Hematopoietic multipotent progenitor cell treated with erythropoietin and hydrocortisone succinate and interleukin-3 and kit ligand, for 17 days (in vitro differentiated cells): Measurements from ENCODE around the gene PRMT3.
A peak's percentile ranks its signal among the peaks of the same experiment; 100 is the strongest.
"Not testable (repeated sequence)": the region's sequence is repeated elsewhere in the genome, so short reads cannot be mapped to it uniquely, and the experiment has no call there.

Experiments used
- DNase-seq: peaks from one replicate; pipeline ENCODE4 v3.0.0-alpha.2; 2015; ENCODE audit warnings: low spot score

Gene PRMT3

GRCh38 chr11:20374741-20375300, 12.7 kb upstream of the PRMT3 start:
- DNase-seq, result no peak

GRCh38 chr11:20376162-20376730, 11.3 kb upstream of the PRMT3 start:
- no peak for DNase-seq

DNA sequence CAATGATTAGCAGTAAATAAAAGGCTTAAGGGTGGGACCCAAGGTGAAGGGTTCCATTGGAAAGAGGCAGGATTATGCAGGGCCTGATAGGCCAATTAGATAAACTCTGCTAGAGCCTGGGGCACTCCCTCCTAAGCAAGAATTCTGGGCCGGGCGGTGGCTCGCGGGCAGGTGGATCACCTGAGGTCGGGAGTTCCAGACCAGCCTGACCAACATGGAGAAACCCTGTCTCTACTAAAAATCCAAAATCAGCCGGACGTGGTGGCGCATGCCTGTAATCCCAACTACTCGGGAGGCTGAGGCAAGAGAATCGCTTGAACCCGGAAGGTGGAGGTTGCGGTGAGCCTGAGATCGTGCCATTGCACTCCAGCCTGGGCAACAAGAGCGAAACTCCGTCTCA, 1.5 kb upstream of the PRMT3 start:
- not testable (repeated sequence) for DNase-seq

DNA sequence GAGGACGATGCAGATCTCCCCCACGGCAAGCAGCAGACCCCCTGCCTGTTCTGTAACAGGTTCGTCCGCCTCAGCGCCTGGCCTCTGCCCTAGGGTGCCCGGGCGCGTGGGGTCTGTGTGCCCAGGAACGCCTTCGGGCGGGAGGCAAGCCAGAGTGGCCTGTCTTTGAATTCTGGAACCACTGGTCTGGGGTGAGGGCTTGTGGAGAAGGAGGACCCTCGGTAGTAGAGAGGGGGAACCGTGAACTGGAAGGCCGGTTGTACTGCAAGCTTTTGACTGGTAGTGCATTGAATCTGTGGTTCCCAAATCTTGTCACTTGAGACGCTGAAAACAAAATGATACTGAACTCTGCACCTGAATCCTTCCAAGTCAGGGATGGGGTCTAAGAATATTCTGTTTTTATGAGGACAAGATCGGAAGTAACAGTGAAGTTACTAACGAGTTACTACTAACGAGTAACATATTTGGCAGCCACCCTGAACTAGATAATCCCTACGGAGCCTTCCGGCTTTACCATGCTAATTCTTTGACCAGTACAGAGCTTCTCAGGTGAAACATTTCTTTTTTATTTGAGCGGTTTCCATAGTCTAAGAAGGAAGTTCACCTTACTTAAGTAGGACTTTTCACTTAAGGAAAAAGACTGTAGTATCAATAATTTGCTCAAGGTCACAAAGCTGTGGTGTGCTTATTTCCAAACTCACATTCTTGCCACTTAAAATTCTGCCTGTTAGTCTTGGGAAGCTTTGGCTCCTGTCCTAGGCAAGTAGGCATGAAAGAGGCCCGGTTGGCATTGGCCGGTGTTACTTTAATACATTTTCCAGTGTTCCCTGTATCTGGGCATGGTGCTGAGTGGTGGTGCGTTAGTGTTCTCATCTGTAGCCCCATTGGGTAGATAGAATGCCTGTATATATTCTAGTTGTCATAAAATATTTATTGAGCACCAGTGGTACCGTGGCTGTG, 860 bp downstream of the PRMT3 start:
- peak; percentile 42 for DNase-seq

GRCh38 chr11:20397281-20397680, 9.8 kb downstream of the PRMT3 start:
- DNase-seq, result peak; percentile 75

- DNase-seq, result no peak
These were observed 12.0 kb downstream of the PRMT3 start for GRCh38 chr11:20399498-20399897.

DNA sequence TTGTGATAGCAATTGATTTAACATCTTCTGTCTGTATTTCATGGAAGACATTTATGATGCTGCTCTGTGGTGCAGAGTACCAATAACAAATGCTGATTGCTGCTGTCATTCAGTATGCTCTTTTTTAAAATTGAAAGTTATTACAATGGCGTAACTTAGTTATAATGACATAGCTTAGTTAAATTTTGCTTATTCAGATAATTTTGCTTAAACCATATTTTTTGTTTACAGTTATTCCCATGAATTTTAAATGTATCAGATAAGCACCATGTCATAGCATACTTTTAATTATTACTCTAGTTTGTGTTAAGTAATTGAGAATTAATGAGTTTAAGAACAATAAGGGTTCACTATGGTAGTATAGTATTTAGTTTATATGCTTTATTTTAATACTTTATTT, 15.5 kb downstream of the PRMT3 start:
- no peak for DNase-seq

GRCh38 chr11:20406484-20406883, 19.0 kb downstream of the PRMT3 start:
- DNase-seq, result no peak

GRCh38 chr11:20407344-20407743, 19.8 kb downstream of the PRMT3 start:
- no peak for DNase-seq

DNA sequence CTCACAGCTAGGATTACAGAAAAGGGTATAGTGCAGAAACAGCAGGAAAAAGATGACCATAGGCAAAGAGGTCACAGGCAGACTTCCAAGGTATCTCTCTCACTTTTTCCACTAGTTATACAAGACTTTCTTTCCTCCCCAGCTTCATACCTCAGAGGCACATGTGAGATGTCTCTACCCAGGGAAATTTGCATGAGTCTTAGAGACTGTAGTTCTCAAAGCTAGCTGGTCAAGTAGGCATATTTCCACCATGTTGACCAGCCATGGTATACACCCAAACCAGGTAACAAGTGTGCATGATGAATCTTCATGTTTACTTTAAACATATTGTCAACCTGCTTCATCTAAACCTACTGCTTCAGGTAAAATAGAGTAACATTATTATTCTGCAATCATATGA, 27.9 kb downstream of the PRMT3 start:
- DNase-seq, result no peak

- DNase-seq, result no peak
These were observed 30.3 kb downstream of the PRMT3 start for GRCh38 chr11:20417771-20418170.

GRCh38 chr11:20421946-20422345, 34.4 kb downstream of the PRMT3 start:
- no peak for DNase-seq

- no peak for DNase-seq
These were observed 41.7 kb downstream of the PRMT3 start for GRCh38 chr11:20429216-20429615.

GRCh38 chr11:20438637-20439036, 51.1 kb downstream of the PRMT3 start:
- no peak for DNase-seq

GRCh38 chr11:20443596-20443995, 56.1 kb downstream of the PRMT3 start:
- DNase-seq, result peak; percentile 79

DNA sequence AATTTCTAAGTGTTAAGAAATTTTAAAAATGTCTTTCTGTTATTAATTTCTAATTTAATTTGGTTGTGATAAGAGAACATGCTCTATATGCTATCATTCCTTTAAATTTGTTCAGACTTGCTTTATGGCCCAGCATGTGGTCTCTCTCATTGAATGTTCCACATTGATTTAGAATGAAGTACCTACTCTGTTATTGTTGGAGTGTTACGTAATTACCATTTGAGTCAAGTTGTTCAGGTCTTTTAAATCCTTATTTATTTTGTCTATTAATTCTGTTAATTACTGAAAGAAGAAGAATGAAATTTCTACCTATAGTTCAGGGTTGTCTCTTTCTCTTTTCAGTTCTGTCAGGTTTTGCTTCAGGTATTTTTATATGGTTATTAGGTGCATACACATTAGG, 57.0 kb downstream of the PRMT3 start:
- no peak for DNase-seq

- no peak for DNase-seq
These were observed 61.3 kb downstream of the PRMT3 start for GRCh38 chr11:20448834-20449233.

DNA sequence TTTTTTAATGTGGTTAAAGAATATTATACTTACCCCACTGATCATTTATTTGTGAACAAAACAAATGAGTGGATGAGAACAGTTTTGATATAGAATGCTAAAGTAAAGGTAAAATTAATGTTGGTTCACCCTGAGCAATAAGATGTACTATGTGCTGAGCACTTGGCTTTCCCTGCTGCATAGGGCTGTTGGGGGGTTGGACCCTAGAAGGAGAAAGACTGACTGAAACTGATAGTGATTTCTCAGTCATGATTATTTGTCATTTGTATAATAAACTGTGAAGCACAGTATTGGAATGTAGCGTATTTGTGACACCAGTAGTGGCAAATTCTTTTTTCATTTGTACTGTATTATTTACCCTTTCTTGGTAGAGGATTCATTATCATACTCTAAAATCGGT, 63.3 kb downstream of the PRMT3 start:
- DNase-seq, result no peak

- no peak for DNase-seq
These were observed 64.1 kb downstream of the PRMT3 start for GRCh38 chr11:20451568-20451967.

GRCh38 chr11:20452585-20452984, 65.1 kb downstream of the PRMT3 start:
- no peak for DNase-seq

GRCh38 chr11:20453657-20454316, 66.3 kb downstream of the PRMT3 start:
- no peak for DNase-seq

DNA sequence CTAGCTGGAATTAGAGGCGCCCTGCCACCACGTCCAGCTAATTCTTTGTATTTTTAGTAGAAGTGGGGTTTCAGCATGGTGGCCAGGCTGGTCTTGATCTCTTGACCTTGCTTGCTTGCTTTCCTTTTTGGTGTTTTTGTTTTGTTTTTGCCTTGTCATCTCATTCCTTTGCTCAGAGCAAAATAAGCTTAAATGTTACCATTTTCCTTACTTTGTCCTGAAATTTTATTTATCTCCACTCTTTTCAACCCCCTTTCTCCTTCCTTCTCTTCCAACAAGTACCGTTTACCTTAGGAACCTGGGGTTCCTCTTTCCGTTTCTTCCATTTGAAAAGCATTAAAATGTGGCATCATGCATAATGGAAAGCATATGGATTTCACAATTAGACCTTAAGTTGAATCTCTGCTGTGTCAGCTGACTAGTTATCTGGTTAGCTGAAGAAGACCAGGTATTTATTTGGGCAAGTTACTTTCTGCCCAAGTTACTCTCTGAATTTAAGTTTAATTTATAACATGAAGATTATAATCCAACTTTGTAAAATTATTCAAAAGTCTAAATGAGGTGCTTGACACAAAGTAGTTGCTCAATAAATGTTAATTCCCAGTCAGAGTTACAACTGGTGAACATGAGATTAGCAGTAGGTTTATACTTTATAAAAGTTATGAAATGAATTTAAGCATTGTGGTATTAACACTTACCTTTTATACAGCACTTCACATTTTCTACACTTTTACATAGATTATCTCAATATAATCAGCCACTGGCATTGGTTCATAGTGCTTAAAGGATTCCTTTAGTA, 69.7 kb downstream of the PRMT3 start:
- peak; percentile 52 for DNase-seq
